A549 treated with dexamethasone at 1 μM for 4 hours (cell line): ENCODE data around the gene SPRY1. TPM values are rescaled to one million over a fixed set of nuclear protein-coding genes. Genes with fewer than 3 reads are reported as not detected.

ENCODE experiments used
- total RNA-seq: library from RNA; stranded (reverse); fragments of 200-300 nt; extraction: Qiagen RNA extraction; gene quantifications from 5 replicates; pipeline ENCODE4 v1.2.3, GENCODE V29; 2022

Gene SPRY1, protein sequence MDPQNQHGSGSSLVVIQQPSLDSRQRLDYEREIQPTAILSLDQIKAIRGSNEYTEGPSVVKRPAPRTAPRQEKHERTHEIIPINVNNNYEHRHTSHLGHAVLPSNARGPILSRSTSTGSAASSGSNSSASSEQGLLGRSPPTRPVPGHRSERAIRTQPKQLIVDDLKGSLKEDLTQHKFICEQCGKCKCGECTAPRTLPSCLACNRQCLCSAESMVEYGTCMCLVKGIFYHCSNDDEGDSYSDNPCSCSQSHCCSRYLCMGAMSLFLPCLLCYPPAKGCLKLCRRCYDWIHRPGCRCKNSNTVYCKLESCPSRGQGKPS
- total RNA-seq = 5.6 to 8.1 TPM (median 7.1 TPM) in 5 replicates

DNA sequence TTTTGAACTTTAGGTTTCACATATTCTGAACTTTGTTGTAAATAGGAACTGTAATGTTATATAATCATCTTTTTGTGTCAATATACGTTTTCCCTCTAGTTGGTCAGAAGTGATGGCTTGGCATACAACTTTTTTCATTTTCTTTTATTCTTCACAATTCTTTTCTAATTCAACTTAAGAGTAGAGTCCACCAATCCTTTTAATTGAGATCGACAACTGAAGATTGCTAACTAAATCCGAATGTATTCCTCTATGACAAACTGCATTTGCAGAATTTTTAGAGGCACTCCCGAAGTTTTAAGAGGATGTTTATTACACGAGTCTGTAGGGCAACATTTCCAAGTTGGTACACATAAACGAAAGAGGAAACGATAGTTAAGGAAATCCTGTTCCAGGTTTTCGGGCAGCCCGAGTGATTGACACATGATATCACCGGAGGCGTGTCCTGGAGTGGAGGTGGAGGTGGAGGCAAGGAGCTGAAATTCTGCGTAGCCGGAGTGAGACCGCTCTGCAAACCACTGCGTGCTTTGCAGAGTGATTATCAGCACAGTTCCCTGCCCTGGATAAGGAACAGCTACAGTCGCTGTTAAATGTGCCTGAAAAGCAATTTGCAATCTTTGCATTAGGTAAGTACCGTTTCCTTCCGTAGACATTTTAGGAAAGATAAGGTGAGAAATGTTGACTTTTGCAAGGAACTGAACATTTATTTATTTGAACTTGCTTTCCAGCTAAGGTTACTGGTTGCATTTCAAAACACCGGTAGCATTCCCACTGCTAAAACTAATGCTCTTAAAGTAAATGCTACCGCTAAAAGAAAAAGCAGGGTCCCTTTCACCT, at the start of gene SPRY1:
TSS of gene SPRY1 (plus strand) at position 489 of the 837 bp plus-strand sequence. CDS start 4,797 bp downstream, outside the sequence.

